Measurements from ENCODE around the gene FBXL20. TPM values are rescaled to one million over a fixed set of nuclear protein-coding genes. Genes with fewer than 3 reads are reported as not detected.

The FBXL20 gene
- total RNA-seq, 3 donors from 2014 or later = 17.0 to 33.1 (median 25.3) TPM

DNA sequence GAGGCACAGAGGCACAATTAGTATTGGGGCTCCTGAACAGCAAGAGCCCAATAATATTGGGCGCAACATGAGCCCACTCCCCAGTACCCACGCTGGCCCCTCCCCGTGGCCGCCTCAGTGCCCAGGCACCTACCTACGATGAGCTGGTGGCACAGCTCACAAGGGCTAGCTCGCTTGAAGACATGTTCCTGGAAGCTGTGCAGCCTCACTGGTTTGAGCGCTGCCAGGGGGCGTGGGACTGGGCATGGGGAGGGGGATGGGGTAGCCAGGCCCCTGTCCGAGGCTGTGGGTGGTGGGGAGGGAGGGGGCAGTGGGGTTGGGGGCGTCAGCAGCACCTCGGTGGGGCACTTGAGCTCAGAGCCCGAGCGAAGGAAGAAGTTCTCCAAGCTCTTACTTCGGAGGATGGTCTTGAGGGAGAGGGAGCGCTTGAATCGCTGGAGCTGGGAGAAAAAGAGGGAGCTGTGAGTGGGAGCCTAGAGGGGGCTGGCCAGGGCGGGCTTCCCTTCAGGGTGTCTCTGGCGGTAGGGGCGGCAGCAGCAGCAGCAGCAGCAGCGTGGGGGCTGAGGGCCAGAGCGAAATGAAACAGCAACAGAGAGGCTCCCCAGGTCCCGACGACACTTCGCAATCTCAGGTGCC, 183.6 kb downstream of the FBXL20 start:
- Histone ChIP-seq H3K36me3 (no peaks in the 10 kb centered on the region), H3K4me1 (peaks cover 0 to 9% of the 10 kb centered on the region in 2 donors), H3K27me3 (no peaks in the 10 kb centered on the region), H3K4me3 (peak overlapping the region in 1 of 3 donors; percentile 22), H3K27ac (peak overlapping the region; percentile 21 to 32), H3K9me3 (no peaks in the 10 kb centered on the region)
- intact Hi-C loops (cut with DNase I; ENCODE audit: low total_unique reads) = no loop called here
- no peak for TF ChIP-seq POLR2A (IDR thresholded peaks at IDR 0.05)
- TF ChIP-seq, protein P1, sequence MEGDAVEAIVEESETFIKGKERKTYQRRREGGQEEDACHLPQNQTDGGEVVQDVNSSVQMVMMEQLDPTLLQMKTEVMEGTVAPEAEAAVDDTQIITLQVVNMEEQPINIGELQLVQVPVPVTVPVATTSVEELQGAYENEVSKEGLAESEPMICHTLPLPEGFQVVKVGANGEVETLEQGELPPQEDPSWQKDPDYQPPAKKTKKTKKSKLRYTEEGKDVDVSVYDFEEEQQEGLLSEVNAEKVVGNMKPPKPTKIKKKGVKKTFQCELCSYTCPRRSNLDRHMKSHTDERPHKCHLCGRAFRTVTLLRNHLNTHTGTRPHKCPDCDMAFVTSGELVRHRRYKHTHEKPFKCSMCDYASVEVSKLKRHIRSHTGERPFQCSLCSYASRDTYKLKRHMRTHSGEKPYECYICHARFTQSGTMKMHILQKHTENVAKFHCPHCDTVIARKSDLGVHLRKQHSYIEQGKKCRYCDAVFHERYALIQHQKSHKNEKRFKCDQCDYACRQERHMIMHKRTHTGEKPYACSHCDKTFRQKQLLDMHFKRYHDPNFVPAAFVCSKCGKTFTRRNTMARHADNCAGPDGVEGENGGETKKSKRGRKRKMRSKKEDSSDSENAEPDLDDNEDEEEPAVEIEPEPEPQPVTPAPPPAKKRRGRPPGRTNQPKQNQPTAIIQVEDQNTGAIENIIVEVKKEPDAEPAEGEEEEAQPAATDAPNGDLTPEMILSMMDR (IDR thresholded peaks at IDR 0.05) = no peak
- TF ChIP-seq POLR2AphosphoS5 (IDR thresholded peaks at IDR 0.05) = no peak
- no peak for DNase-seq (ENCODE audit: low spot score in 2 of 2)

DNA sequence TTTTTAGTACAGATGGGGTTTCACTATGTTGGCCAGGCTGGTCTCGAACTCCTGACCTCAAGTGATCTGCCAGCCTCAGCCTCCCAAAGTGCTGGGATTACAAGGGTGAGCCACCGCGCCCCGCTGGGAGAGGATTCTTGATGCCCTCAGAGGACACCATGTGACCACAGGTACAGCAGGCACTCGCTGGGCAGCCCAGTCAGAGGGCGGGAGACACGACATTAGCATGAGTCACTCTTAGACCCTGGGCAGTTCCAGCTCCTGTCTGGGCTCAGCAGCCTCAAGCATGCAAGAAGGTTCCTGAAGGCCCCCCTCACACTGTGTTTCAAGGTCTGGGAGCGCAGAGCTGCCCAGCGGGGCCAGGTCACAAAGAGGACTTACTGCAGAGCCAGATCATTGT, 187.6 kb downstream of the FBXL20 start:
- no peaks in the 10 kb centered on the region for H3K9me3 ChIP-seq
- no peaks in the 10 kb centered on the region for H3K27me3 ChIP-seq
- DNase-seq (ENCODE audit: low spot score in 2 of 2) = peak; percentile 64 to 80
- H3K36me3 ChIP-seq = no peaks in the 10 kb centered on the region
- peak overlapping the region; percentile 55 to 58 for H3K27ac ChIP-seq
- TF ChIP-seq POLR2AphosphoS5 (IDR thresholded peaks at IDR 0.05) (no peak), POLR2A (IDR thresholded peaks at IDR 0.05) (no peak)
- TF ChIP-seq, protein P1 (IDR thresholded peaks at IDR 0.05) = no peak
- peaks cover 9 to 35% of the 10 kb centered on the region in 2 donors for H3K4me1 ChIP-seq
- no peak overlapping the region for H3K4me3 ChIP-seq
- intact Hi-C loops (cut with DNase I; ENCODE audit: low total_unique reads) = no loop called here

DNA sequence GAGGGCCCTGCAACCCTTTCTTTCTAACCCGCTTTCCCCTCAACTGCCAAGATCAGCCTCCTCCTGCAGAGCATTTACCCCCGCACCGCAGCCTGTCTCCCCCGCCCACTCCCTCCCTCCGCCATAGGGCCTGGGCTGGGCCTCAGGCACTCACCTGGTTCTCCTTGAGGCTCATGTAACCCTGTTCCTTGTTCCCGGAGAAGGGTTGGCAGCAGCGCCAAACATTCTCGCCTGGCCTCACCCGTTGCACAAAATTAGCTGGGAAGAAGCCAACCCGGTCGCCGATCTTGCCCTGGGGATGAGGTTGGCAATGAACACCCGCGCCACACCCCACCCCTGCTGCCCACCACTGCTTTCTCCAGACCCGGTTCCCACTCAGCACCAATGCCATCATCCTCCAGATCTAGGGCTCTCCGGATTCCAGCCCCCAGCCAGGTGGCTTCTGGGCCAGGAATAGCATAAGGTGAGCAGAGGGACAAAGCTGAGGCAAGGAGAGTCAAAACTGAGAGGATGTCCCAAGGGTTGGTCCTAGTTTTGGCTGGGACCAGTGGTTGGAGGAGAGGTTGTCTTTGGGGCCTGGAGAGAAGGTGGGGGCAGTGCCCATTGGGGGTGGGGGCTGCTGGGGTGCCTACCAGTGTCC, 188.5 kb downstream of the FBXL20 start:
- Histone ChIP-seq H3K4me3 (peak overlapping the region in 1 of 3 donors; percentile 19), H3K27me3 (no peaks in the 10 kb centered on the region), H3K36me3 (no peaks in the 10 kb centered on the region), H3K9me3 (no peaks in the 10 kb centered on the region), H3K27ac (peak overlapping the region; percentile 58 to 75), H3K4me1 (peaks cover 9 to 40% of the 10 kb centered on the region in 2 donors)
- intact Hi-C loops (cut with DNase I; ENCODE audit: low total_unique reads) = no loop called here
- TF ChIP-seq POLR2A (IDR thresholded peaks at IDR 0.05) = no peak
- peak in 2 of 3 donors; percentile 67 to 69 for TF ChIP-seq POLR2AphosphoS5 (IDR thresholded peaks at IDR 0.05)
- TF ChIP-seq, protein P1 (IDR thresholded peaks at IDR 0.05) = no peak
- peak; percentile 79 to 91 for DNase-seq (ENCODE audit: low spot score in 2 of 2)

DNA sequence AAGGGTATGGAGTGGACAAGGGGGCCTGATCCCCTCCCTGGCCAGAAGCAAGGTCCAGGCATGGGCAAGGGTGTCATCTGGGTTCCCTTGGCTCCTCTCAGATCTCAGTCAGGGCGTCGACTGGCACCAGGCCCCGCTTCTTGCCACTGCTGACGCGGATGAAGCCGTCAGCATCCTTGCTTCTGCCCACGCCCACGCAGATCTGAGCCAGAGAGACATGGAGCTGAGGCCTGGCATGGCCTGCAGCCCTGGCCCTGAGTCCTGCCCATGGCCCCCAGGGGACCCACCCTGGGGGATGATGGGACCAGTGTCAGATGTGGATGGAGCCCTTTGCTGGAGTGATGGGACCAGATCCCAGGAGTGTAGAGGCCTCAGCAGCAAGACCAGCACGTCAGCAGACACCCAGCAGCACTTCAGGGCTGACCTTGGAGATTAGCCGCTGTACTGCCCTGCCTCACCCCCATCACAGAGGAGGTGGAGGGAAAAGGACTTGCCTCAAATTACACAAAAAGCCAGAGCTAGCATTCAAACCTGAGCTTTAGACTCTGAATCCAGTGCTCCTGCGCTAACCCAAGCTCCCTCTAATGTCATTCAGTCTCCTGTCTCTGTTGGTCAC, 189.1 kb downstream of the FBXL20 start:
- H3K36me3 ChIP-seq = no peaks in the 10 kb centered on the region
- no peaks in the 10 kb centered on the region for H3K27me3 ChIP-seq
- no peaks in the 10 kb centered on the region for H3K9me3 ChIP-seq
- H3K4me1 ChIP-seq = peaks cover 9 to 36% of the 10 kb centered on the region in 2 donors
- intact Hi-C loops (cut with DNase I; ENCODE audit: low total_unique reads) = no loop called here
- TF ChIP-seq, protein P1 (IDR thresholded peaks at IDR 0.05) = no peak
- TF ChIP-seq POLR2AphosphoS5 (IDR thresholded peaks at IDR 0.05) (peak in 1 of 3 donors; percentile 11), POLR2A (IDR thresholded peaks at IDR 0.05) (no peak)
- no peak for DNase-seq (ENCODE audit: low spot score in 2 of 2)
- peak overlapping the region in 1 of 3 donors; percentile 19 for H3K4me3 ChIP-seq
- peak overlapping the region; percentile 58 to 75 for H3K27ac ChIP-seq

DNA sequence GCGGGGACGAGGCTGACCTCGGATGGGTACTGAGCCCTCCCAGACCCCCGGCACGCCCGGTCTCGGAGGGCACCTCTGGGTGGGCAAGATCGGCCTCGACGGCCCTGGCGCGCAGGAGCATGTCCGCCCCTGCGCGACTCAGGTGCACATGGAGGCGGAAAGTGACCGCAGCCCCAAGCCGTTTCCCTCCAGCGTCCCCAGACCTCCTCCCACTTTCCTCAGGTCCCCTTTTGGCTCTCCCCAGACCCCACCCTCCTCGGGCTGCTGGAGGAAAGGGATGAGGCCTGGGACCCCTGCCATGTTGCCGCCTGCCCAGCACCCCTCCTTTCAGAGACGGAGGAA, 191.4 kb downstream of the FBXL20 start:
- Histone ChIP-seq H3K4me1 (peaks cover 9 to 36% of the 10 kb centered on the region in 2 donors), H3K36me3 (no peaks in the 10 kb centered on the region), H3K27me3 (no peaks in the 10 kb centered on the region), H3K4me3 (peak overlapping the region; percentile 35 to 61 (median 36)), H3K9me3 (no peaks in the 10 kb centered on the region), H3K27ac (peak overlapping the region; percentile 88 to 89)
- DNase-seq (ENCODE audit: low spot score in 2 of 2) = no peak
- no peak for TF ChIP-seq POLR2A (IDR thresholded peaks at IDR 0.05)
- no peak for TF ChIP-seq POLR2AphosphoS5 (IDR thresholded peaks at IDR 0.05)
- TF ChIP-seq, protein P1 (IDR thresholded peaks at IDR 0.05) = no peak
- intact Hi-C loops (cut with DNase I; ENCODE audit: low total_unique reads) = no loop called here

All from breast epithelium (tissue), 4 donors.